GM19023 (cell line): ENCODE data around the gene SIM2.

Experiments
- ATAC-seq: cut with Tn5 transposase; IDR thresholded peaks from one replicate; pipeline ENCODE4 v1.9.1; 2021; ENCODE audit warnings: mild to moderate bottlenecking, moderate library complexity; ENCODE audit not compliant: unreplicated experiment

The SIM2 gene

GRCh38 chr21:36709868-36710728 is 11.2 kb downstream of the SIM2 start:
- no peak for ATAC-seq

- ATAC-seq: no peak
These were observed 11.8 kb downstream of the SIM2 start for GRCh38 chr21:36710729-36711048.

GRCh38 chr21:36713746-36714145 is 14.8 kb downstream of the SIM2 start:
- ATAC-seq: no peak

- no peak for ATAC-seq
These were observed 17.5 kb downstream of the SIM2 start for GRCh38 chr21:36716387-36716786.

- no peak for ATAC-seq
These were observed 17.9 kb downstream of the SIM2 start for GRCh38 chr21:36716836-36717235.

GRCh38 chr21:36717976-36718375 is 19.1 kb downstream of the SIM2 start:
- no peak for ATAC-seq

GRCh38 chr21:36718951-36719501 is 20.1 kb downstream of the SIM2 start:
- no peak for ATAC-seq

- no peak for ATAC-seq
These were observed 20.7 kb downstream of the SIM2 start for GRCh38 chr21:36719614-36720013.

GRCh38 chr21:36721817-36722216 is 22.9 kb downstream of the SIM2 start:
- no peak for ATAC-seq

DNA sequence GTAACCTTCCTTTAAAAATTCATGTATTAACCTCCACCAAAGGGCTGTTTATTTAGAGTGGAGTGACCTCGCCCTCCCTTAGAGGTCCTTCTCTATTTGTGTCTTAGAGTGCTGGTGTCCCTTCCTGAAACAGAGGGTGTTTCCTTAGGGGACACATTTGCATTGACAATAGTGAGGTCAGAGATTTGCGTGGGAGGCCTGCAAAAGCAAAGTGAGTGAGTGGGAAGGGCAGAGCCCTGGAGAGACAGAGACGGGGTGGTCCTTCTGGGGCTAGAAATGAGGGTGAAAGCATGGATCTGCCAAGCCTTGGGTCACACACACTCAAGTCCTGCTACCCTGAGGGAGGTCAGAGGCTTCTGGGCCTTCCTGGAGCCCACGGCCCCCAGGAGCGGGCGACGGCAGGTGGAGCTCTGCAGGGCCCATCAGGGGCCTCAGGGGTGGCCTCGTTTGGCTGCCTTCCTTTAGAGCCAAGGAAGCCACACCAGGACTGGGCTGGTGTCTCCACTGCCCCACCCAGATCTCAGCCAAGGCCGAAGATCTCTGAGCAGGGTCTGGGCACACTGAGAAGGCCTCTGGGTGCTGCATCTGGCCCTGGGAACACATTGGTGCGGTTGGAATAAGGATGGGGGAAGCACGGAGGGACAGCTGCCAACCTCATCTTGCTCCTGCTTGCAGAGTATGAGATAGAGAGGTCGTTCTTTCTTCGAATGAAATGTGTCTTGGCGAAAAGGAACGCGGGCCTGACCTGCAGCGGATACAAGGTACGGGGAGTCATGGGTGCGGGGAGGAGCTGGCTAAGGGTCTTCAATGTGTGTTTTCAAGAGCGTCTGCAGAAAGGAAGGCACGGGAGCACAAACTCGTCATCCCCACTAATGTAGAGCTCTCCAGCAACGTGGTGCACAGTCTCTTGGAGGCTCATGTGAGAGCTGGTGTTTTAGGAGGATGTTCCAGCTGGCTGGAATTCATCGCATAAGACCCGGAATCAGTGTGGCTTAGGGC is 23.8 kb downstream of the SIM2 start:
- no peak for ATAC-seq

- ATAC-seq: no peak
These were observed 24.5 kb downstream of the SIM2 start for GRCh38 chr21:36723371-36723881.

- ATAC-seq: no peak
These were observed 25.7 kb downstream of the SIM2 start for GRCh38 chr21:36724660-36725059.

GRCh38 chr21:36725793-36726386 is 27.0 kb downstream of the SIM2 start:
- ATAC-seq: no peak

GRCh38 chr21:36727866-36728265 is 29.0 kb downstream of the SIM2 start:
- no peak for ATAC-seq

DNA sequence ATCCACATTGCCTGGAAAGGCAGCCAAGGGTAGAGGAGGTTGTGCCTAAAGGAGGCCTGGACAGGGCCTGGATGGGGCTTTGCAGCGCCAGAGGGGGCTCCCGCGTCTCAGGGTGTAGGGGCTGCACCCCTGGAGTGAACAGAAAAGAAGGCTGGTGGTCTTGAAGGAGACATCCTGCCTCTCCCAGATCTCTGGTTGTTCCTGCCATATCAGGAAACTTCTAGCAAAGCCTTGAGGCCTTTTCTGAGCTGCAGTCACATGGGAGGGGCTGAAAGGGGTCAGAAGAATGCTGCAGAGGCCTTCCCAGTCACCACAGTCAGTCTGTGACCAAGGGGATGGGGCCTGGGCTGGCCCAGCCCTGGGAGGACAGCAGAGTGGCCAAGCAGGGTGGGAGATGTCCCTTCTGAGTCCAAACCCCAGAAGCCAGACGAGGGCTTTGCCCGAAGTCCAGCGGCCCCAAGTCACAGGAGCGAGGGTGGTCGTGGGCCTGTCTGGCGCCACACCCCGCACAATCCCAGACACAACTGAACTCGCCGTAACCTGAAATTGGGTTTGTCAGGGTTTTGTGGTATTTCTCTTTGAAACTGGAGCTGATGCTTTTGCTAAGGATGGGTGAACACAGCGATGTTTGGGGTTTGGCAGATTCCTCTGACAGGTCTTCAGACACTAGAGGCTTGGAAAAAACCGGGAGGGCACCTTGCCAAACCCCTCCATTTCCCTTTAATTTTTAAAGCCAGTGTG is 29.6 kb downstream of the SIM2 start:
- no peak for ATAC-seq

DNA sequence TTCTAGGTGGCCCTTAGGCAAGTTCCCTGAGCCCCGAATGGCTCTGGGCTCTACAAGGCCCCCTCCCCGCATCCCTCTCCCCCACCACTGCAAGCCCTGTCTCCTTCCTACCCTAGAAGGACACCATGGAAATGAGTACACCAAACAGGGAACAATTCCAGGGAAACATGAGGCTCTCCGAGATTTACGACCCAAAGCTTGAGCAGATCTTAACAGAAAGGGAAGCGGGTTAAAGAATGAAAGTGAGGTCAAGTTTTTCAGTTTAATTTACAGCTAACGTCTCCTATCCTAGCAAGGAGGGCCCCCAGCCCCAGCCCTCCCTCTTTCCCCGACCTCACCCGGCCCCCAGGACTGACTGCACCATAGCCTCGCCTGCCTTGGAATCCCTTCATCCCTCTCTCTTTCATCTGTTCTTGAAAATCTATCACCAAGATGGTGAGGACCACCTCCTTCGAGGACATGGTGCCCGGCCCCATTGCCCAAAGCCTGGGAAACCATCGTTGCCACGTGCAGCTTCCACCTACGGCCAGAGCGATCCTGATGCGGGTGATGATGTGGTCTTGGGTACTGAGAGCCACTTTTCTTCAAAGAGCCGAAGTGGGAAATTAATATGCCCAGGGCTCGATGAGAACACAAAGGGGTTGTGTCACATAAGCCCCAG is 30.5 kb downstream of the SIM2 start:
- ATAC-seq: no peak

DNA sequence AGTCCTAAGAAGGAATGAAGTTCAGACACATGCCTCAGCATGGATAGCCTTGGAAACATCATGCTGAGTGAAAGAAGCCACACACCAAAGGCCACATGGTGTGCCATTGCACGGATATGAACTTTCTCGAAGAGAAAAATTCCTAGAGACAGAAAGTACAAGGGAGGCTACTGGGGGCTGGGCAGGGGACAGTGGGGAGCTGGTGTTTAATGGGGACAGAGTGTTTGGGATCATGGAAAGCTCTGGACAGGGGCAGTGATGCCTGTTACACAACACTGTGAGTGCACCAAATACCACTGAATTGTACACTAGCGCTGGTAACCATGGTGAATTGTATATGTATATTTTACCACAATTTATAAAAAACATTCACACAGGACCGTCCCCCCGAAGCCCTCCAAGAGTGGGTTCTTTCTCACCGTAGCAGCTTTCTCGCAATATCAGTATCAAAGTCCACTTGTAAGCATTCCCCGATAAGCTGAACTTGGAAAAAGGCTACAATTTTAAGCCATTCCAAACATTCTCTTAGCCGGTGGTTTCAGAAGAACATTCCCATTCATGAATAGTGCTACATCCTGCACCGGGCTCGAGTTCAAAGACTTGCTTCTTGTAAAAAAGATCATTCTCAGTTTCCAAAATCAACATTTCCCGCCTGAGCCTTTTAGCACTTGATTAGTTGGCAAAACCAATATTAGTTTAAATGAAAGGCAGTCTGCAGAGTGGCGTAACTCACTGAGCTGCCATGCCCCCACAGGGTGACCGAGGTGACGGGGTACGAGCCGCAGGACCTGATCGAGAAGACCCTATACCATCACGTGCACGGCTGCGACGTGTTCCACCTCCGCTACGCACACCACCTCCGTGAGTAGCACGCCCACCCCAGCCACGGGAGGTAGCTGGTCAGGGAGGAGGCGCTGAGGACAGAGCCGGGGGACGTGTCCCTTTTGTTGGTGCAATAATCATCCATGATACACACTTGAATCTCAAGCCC is 31.7 kb downstream of the SIM2 start:
- ATAC-seq: no peak

DNA sequence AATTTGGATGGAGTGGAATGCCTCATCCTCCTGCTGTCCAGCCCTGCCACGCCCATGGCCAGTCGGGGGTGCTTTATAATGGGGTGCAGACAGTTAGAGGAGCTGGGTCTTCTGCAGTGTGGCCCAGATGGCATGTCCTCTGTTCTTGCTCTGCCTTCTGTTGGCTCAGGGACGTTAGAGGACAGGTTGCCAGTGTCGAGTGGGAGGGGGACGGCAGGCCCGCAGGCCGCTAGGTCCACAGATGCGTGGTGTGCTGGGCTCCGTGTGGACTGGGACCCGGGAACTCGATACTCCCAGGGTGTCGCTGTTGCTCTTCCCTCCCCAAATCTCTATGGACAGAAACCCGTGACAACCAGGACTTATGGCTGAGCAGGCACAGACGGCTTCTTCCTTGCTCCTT is 33.3 kb downstream of the SIM2 start:
- ATAC-seq: no peak

- ATAC-seq: no peak
These were observed 33.8 kb downstream of the SIM2 start for GRCh38 chr21:36732761-36733160.
